HEK293T (cell line): ENCODE data around the gene METTL24.

ENCODE experiments used
- CTCF ChIA-PET: fragments of 350-600 bp; formaldehyde crosslinking; extraction: SDS; loops from one replicate; lab custom pipeline; 2021; ENCODE audit warnings: antibody characterized with exemption, inconsistent platforms; lab: Yijun Ruan, JAX
- POLR2A ChIA-PET: fragments of 350-600 bp; formaldehyde crosslinking; extraction: SDS; loops from one replicate; lab custom pipeline; 2020; ENCODE audit warnings: antibody characterized with exemption, inconsistent platforms; lab: Yijun Ruan, JAX
- DNase-seq: peaks from one replicate; pipeline ENCODE4 v3.0.0; 2012; ENCODE audit warnings: mixed read lengths; ENCODE audit errors: extremely low spot score
- ARNT ChIP-seq: fragments of 450-650 bp; IDR thresholded peaks from 2 replicates; pipeline ENCODE4 v1.6.1; 2017; ENCODE audit warnings: mild to moderate bottlenecking
- BHLHE40 ChIP-seq: fragments of 450-650 bp; IDR thresholded peaks from 2 replicates; pipeline ENCODE4 v1.6.1; 2016; ENCODE audit warnings: mild to moderate bottlenecking, moderate library complexity, borderline replicate concordance
- CTBP1 ChIP-seq: fragments of 450-650 bp; IDR thresholded peaks from 2 replicates; pipeline ENCODE4 v1.6.1; 2016; ENCODE audit warnings: borderline replicate concordance
- ELF4 ChIP-seq: fragments of 450-650 bp; IDR thresholded peaks from 2 replicates; pipeline ENCODE4 v1.6.1; 2017; ENCODE audit warnings: antibody characterized with exemption
- FOXA1 ChIP-seq: fragments of 450-650 bp; IDR thresholded peaks from 2 replicates; pipeline ENCODE4 v1.6.1; 2016; ENCODE audit warnings: mild to moderate bottlenecking
- FOXK2 ChIP-seq: fragments of 450-650 bp; IDR thresholded peaks from 2 replicates; pipeline ENCODE4 v1.6.1; 2016; ENCODE audit warnings: mild to moderate bottlenecking
- FOXM1 ChIP-seq: fragments of 450-650 bp; IDR thresholded peaks from 2 replicates; pipeline ENCODE4 v1.6.1; 2017; ENCODE audit warnings: mild to moderate bottlenecking, borderline replicate concordance
- HDGF ChIP-seq: fragments of 450-650 bp; IDR thresholded peaks from 2 replicates; pipeline ENCODE4 v1.6.1; 2017; ENCODE audit warnings: antibody characterized with exemption, borderline replicate concordance
- L3MBTL2 ChIP-seq: fragments of 450-650 bp; conservative IDR thresholded peaks from 2 replicates; pipeline ENCODE4 v1.6.1; 2016; ENCODE audit warnings: mild to moderate bottlenecking
- LEF1 ChIP-seq: fragments of 450-650 bp; IDR thresholded peaks from 2 replicates; pipeline ENCODE4 v1.6.1; 2017; ENCODE audit warnings: mild to moderate bottlenecking, borderline replicate concordance
- NFRKB ChIP-seq: fragments of 450-650 bp; IDR thresholded peaks from 2 replicates; pipeline ENCODE4 v1.6.1; 2016; ENCODE audit warnings: mild to moderate bottlenecking, moderate library complexity
- SP1 ChIP-seq: fragments of 450-650 bp; IDR thresholded peaks from 2 replicates; pipeline ENCODE4 v1.6.1; 2017
- SUZ12 ChIP-seq: fragments of 450-650 bp; IDR thresholded peaks from 2 replicates; pipeline ENCODE4 v1.6.1; 2016; ENCODE audit warnings: mild to moderate bottlenecking
- TARDBP ChIP-seq: fragments of 450-650 bp; IDR thresholded peaks from 2 replicates; pipeline ENCODE4 v1.6.1; 2016
- ZNF384 ChIP-seq: fragments of 450-650 bp; IDR thresholded peaks from 2 replicates; pipeline ENCODE4 v1.6.1; 2016
- TF ChIP-seq, protein P1 (sequence below): fragments of 450-650 bp; IDR thresholded peaks from 2 replicates; pipeline ENCODE4 v1.6.1; 2016

The METTL24 gene

DNA sequence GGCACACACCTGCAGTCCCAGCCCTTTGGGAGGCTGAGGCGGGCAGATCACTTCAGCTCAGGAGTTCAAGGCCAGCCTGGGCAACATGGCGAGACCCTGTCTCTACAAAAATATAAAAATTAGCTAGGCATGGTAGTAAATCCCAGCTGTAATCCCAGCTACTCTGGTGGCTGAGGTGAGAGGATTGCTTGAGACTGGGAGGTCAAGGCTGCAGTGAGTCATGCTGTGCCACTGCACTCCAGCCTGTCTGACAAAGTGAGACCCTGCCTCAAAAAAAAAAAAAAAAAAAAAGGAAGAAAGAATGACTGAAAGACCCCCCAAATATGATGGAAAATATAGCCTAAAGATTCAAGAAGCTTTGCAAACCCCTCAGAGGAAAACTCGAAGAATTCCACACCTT is 26.8 kb downstream of the METTL24 start:
- ChIA-PET POLR2A (interaction anchor here (0.9 kb wide), 1 partner anchor 10 kb away, joined by 3 read pairs; no protein-coding TSS in a partner anchor), CTCF (interaction anchor here (2.0 kb wide), 1 partner anchor 10 kb away, joined by 11 read pairs; no protein-coding TSS in a partner anchor)
- no peak for DNase-seq
- TF ChIP-seq BHLHE40 (no peak), TARDBP (no peak), FOXK2 (no peak), SP1 (no peak), FOXM1 (no peak), NFRKB (no peak), SUZ12 (no peak), ARNT (no peak), LEF1 (no peak), FOXA1 (no peak), CTBP1 (no peak), L3MBTL2 (no peak), ZNF384 (no peak), HDGF (no peak), ELF4 (no peak)
- TF ChIP-seq, protein P1, sequence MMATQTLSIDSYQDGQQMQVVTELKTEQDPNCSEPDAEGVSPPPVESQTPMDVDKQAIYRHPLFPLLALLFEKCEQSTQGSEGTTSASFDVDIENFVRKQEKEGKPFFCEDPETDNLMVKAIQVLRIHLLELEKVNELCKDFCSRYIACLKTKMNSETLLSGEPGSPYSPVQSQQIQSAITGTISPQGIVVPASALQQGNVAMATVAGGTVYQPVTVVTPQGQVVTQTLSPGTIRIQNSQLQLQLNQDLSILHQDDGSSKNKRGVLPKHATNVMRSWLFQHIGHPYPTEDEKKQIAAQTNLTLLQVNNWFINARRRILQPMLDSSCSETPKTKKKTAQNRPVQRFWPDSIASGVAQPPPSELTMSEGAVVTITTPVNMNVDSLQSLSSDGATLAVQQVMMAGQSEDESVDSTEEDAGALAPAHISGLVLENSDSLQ, result no peak

DNA sequence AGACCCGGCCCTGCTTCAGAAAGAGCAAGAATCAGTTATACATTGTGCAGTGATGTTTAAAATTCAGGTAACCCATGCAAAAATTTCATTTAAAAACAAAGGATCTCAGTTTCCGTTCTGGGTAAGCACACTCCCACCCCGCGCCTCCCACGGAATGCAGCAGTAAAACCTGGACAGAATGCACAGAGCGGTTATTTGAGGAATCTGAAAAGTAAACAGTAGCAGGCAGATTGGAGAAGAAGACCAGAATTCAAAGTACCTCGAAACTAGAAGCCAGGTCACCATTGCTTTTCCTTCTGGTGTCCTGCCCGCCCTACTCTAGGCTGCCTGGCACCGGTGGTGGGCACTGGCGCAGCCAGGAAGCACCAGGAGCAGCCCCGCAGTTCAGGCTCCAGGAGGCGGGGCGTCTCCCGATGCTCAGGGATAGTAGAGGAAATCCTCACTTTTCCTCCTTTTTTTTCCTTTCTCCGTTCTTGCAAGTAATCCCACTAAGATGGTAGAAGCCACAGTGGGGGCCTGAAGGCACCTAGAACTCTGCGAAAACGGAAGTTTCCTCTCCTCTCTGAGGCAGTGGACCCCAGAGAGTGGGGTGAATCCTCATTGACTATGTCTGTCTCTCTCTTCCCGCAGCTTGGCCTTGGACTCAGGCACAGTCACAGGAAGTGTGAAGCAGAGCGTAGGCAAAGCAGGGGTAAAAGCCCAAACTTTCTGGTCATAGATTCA is 28.3 kb downstream of the METTL24 start:
- no peak for DNase-seq
- CTCF ChIA-PET, result no interaction called here

DNA sequence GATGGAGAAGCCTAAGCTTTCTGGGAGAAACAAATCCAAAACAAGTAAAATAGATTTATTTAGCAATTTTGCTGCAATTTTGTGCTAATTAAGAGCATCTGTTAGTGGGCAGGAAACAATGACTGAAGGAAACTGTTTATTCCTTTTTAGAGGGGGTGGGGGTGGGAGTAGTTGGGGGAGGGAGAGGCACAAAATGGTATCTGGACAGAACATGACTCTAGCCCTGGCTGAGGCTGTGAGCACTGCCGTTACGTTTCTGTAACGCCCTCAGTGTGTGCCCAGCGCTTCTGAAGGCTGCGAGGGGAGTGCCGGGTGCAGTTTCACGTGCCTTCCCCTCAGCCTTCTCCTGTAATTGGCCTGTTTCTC is 28.8 kb downstream of the METTL24 start:
- CTCF ChIA-PET, result no interaction called here
- no peak for DNase-seq
- POLR2A ChIA-PET, result no interaction called here
- 0 out of 2 replicates have a peak, but pooled peaks have one; percentile 26 for TF ChIP-seq L3MBTL2
- TF ChIP-seq ELF4, result no peak

More for the DNA sequence above, 28.3 kb downstream of the METTL24 start:
- POLR2A ChIA-PET, result no interaction called here
- no peak for TF ChIP-seq ELF4
- 0 out of 2 replicates have a peak, but pooled peaks have one; percentile 3 for TF ChIP-seq L3MBTL2
- no peak for TF ChIP-seq FOXA1
- no peak for TF ChIP-seq TARDBP

DNA sequence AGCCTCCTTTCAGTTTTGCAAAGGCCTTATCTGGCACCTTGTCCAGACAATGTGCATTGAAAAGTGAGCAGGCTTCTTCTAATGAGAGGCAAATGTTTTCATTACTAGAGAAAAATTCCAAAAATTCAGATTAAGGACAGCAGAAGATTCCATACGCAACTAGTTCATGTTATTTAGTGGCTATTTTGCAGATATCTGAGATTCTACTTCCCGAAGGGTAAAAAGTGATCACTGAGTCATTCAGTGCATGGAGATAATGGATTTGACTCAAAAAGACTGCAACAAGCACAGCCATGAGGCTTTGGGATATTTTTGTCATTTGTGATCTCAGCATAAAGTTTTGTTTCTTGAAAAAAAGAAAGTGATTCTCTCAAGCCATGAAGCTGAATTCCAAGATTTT is 29.9 kb downstream of the METTL24 start:
- ChIA-PET CTCF (interaction anchor here (0.5 to 1.6 kb wide), 3 partner anchors 14 to 149 kb away, joined by 3 to 5 read pairs (median 4); partner anchors contain the start of gene WASF1), POLR2A (interaction anchor here (0.9 kb wide), 1 partner anchor 9 kb away, joined by 4 read pairs; no protein-coding TSS in a partner anchor)
- no peak for DNase-seq
- TF ChIP-seq TARDBP (no peak), BHLHE40 (no peak), ARNT (no peak), SP1 (no peak), FOXA1 (no peak), ELF4 (no peak), FOXM1 (no peak)

DNA sequence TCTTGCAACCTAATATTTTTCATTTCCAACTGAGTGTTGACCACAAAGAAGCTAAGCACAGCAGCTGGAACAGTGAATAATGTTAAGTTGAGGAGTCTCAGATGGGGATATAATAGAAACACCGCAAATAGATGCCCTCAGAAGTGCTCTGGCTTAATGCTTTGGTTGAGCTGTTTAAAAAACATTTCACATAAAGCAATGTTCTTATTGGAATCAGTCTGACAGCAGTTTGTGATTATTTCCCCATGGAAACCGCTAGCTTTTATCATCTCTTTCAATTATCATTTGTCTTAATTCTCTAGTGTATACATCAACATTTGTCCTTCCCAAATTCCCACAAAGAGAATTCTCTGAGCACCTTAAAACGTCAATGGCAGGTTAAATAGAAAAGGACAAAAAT is 30.8 kb downstream of the METTL24 start:
- CTCF ChIA-PET, result interaction anchor here (1.6 kb wide), 1 partner anchor 13 kb away, joined by 5 read pairs; no protein-coding TSS in a partner anchor
- DNase-seq, result no peak
- TF ChIP-seq, protein P1, result no peak
- TF ChIP-seq FOXM1 (no peak), NFRKB (no peak), FOXA1 (no peak)
- POLR2A ChIA-PET, result interaction anchor here (0.9 to 1.3 kb wide), 2 partner anchors 8 to 13 kb away, joined by 3 to 4 read pairs; no protein-coding TSS in a partner anchor

DNA sequence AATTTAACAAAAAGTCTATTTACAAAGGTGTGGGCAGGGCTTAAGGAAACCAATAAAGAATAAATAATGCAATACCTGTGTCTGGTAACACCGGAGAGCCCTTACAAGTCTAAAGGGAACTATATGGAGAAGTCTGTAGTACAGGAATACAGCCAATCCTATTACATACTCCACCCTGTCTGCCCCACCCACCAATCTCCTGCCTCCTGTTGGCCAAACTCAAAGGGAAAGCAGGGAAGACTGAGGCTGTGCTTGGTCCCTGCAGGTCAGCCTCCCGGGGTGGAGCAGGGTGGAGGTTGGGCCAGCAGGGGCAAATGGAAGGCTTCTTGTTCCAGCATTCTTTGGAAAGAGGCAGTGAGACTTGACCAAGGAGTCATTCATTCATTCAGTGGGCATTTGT is 31.5 kb downstream of the METTL24 start:
- no peak for DNase-seq
- TF ChIP-seq BHLHE40 (no peak), ELF4 (no peak), NFRKB (no peak), L3MBTL2 (no peak), SP1 (no peak), ZNF384 (no peak), TARDBP (no peak), FOXK2 (no peak), ARNT (no peak), FOXA1 (no peak), CTBP1 (no peak), SUZ12 (no peak), HDGF (no peak), FOXM1 (no peak), LEF1 (no peak)
- TF ChIP-seq, protein P1, result no peak
- ChIA-PET CTCF (no interaction called here), POLR2A (interaction anchor here (1.3 kb wide), 1 partner anchor 14 kb away, joined by 3 read pairs; no protein-coding TSS in a partner anchor)
